Amygdala (tissue), 56 donors: ENCODE measurements around the gene LZTS3.
"Not testable (repeated sequence)": the region's sequence is repeated elsewhere in the genome, so short reads cannot be mapped to it uniquely, and the experiment has no call there.

Experiments
- DNase-seq, 56 donors: peaks; one replicate each; lab custom pipeline; 2025; lab: John Stamatoyannopoulos, UW

The LZTS3 gene

GRCh38 chr20:3168829-3169590 lies 4.3 kb downstream of the LZTS3 start:
- DNase-seq: no peak

- DNase-seq: no peak
Measured at GRCh38 chr20:3168079-3168828, 5.1 kb downstream of the LZTS3 start.

DNA sequence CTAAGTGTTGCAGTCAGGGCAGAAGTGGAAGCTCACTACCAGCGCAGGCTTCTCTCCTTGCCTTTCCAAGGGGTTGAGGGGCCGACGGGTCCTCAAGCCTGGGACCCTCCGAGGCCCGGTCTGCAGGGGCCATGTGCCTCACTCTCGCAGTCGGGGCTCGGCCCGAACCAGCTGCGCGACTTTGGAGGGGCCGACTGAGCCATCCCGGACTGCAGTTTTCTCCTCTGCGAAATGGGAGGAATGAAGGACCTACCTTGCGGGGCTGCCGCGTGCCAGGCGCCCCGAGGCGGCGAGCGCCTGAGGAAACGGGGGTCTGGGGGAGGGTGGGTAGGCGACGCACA lies 5.6 kb downstream of the LZTS3 start:
- no peak for DNase-seq

DNA sequence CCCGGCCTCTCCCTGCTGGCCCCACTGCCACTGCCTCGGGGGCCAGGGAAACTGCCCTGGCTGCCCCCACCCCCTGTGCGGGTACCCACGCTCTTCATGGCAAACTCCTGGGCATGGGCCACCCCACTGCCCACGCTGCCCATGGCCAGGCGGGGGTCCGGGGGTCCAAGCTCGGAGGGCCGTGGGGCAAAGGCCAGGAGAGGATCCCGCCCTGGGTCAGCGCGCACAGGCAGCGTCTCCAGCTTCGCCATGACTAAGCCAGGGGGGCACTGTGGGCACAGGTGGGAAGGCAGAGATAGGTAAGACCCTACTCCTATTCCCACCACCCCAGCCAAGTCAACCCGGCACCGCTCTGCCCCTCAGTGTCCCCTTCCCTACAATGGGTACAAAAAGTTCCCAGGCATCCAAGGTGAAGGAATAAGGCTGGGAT lies 6.4 kb downstream of the LZTS3 start:
- DNase-seq: no peak

GRCh38 chr20:3166338-3166912 lies 6.9 kb downstream of the LZTS3 start:
- DNase-seq: no peak

GRCh38 chr20:3165473-3166337 lies 7.6 kb downstream of the LZTS3 start:
- DNase-seq: peak in 5 of 56 donors; percentile 20 to 46 (median 30)

DNA sequence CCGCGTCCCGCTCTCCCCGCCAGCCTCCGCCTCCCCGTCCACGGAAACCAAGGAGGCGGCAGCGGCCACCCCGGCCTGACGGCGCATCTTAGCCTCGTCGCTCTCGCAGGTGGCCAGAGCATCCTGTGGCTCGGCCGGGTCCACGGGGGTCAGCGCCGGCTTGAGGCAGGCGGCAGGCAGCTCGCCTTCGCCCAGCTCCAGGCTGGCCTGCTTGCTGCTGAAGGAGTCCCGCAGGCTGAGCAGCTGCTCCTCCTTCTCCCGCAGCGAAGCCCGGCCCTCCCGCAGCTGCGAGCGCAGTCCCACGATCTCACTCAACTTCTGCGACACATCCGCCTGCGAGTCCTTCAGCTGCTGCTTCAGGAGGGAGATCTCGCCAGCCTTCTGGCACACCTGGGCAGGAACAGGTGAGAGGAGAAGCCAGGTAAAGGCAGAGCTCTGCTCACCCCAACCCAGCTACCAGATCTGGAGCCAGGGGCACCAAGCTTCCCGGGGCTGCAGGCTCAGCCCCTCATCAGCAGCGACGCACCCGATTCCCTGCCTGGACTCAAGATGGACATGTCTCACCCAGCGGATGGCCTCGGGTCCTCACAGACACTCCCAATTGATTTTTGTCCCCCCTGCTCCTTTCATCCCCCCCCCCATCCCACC lies 8.5 kb downstream of the LZTS3 start:
- no peak for DNase-seq

DNA sequence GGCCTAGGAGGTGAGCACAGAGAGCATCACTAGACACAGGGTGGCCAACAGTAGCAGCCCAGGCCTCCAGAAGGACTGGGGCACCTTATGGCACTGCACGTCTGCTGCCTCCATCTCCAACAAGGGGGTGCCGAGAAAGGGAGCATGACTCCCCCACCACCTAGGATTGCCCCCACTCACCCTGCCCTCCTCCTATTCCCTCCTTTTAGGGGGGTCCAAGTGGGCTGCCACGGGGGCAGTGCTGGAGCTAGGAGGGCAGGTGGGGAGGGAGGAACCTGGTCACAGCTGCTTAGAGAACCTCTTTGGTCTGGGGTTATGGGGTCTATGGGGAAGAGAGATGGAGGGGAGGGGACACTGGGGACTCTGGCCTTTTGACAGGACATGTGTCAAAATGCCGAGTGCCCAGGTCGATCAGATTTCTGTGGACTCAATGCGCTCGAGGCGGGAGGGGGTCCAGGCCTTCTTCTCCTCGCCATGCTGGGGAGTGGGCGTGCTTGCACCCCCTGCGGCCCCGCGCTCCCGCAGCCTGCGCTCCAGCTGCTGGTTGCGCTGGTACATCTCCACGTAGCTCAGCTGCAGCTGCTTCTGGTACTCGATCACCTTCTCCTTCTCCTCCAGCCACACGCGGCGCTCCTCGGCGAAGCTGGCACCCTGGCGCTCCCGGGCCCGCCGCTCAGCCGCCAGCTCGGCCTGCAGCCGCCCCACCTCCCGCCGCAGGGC lies 9.1 kb downstream of the LZTS3 start:
- no peak for DNase-seq

DNA sequence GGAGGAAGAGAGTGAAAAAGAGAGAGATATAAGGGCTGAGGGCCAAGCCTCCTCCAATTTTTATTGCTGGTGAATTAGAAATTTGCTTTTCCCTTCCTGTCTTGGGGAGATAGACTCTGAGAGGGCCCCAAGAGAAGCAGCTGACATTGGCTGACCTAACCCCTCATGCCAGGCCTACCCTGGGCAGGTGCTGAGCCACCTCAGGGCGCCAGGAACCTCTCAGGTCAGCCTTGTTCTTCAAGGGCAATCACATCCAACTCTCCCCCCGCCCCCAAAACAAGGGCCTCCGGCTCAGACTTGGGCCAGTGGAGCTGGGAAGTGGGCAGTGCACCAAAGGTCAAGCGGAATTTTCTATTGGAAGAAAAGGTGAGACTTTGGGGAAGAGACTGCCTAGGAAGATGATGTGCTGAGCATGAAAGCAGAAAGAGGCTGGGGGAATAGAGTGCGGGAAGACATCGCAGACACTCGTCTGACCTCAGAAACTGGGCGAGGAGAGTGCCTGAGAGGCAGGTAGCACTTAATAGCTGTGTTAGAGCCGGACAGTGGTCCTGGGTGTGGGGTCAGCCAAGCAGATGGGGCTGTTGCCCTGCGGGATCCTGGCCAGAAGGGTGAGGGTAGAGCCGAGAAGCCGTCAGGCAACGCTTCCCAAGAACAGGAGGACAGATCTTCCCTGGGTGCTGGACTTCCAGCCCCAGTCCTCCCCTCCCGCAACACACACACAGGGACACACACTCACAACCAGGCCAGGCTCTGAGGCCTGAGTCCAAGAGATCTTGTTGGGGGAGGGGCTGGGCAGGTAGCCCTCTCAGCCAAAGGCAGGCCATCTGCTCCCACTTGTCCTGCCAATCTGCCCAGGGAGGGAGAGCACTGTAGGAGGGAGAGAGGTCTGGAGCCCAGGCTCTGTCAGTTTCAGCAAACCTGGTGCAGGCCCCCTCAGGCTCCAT lies 10.0 kb downstream of the LZTS3 start:
- peak in 1 of 56 donors; percentile 21 for DNase-seq

DNA sequence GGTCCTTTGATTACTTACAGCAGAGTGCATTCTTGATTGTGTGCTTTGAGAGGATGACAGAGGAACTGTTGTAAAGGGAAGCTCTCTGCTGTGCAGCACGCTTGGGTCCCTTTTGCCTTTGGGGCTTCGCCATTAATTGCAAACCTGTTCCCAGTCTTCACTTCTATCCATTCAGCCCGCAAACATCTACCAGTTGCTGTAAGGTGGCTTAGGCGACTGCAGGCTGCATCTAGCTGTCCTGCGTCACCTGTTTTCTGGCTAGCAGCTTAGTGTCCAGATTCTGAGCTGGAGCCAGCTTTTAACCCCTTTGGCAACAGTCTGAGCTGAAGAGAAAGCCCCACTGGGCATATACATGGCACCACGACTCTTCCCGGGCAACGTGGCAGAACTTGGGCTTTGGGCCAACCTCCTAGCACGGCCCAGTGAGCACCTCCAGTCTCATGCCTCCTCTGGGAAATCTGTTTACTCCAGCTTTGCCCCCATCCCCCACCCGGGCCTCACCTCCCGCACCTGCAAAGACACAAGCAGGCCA lies 11.2 kb downstream of the LZTS3 start:
- peak in 5 of 56 donors; percentile 14 to 42 (median 15) for DNase-seq

GRCh38 chr20:3161316-3162079 lies 11.9 kb downstream of the LZTS3 start:
- DNase-seq: no peak

DNA sequence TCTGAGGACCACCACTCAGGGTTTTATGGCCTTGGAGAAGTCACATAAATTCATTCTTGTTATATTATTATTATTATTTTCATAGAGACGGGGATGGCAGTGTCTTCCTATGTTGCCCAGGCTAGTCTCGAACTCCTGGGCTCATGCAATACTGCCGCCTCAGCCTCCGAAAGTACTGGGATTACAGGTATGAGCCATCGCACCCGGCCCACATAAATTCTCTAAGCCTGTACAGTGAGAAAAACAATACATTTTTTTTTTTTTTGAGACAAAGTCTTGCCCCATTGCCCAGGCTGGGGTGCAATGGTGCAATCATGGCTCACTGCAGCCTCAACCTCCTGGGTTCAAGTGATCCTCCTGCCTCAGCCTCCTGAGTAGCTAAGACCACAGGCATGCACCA lies 12.9 kb downstream of the LZTS3 start:
- no peak for DNase-seq

DNA sequence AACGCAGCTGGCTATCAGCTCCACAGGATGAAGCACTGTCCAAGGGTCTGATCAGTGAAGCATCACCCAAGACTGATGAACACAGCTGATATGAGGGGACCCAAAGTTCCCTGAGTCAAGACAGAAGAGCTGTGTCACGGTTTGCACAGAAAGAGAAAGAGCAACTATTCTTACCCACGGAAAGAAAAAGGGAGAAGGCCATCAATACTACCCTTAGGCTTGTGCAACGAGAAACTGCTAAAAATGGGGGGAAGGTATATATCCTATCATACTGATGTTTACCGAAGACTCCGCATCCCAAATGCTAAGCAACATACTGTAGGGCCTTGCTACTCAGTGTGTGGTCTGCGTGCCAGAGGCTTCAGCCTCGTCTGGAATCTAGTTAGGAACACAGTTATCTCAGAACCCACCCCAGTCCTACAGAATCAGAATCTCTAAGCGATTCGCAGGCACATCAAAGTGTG lies 14.3 kb downstream of the LZTS3 start:
- DNase-seq: no peak

DNA sequence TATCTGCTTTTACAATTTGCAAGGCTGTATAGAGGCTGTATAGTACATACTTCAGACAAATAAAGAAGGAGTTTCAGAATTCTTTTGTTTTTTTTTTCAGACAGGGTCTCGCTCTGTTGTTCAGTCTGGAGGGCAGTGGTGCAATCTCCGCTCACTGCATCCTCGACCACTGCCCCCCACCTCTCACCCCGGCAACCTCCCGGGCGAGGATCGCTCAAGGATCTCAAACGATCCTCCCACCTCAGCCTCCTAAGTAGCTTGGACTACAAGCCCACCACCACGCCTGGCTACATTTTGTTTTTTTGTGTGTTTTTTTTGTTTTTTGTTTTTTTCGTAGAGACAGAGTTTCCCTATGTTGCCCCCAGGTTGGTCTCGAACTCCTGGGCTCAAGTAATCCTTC lies 15.5 kb downstream of the LZTS3 start:
- no peak for DNase-seq

DNA sequence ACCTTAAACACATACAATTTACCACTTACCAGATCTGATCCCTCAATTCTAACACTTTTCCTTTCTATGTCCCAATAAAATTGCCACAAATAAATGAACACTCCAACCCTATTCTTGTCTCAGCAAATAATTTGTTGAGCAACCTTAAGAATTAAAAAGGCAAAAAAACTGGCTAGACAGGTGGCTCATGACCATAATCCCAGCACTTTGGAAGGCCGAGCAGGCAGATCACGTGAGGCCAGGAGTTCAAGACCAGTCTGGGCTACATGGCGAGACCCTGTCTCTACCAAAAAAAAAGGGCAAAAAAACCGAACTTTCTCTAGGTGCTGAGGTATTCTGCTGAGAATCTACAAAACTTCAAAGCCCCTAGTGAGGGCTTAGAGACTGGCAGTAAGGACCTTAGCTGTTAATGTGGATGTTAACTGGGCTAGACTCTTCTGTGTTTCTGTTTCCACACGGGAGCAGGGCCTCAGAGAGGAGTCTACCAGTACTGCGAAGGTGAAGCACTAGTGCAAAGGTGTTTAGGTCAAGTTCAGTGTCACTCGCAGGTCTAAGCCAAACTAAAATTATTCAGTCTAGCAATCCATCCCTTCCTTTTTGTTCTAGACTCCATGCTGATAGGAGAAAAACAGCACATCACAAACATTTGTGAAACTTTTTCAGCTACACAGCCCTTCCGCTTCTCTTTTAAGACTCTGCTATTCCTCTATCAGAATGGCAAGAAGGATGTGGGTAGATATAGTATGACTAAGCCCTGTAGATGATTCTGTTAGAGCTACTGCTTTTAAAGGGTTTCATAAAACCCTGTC lies 16.3 kb downstream of the LZTS3 start:
- no peak for DNase-seq

DNA sequence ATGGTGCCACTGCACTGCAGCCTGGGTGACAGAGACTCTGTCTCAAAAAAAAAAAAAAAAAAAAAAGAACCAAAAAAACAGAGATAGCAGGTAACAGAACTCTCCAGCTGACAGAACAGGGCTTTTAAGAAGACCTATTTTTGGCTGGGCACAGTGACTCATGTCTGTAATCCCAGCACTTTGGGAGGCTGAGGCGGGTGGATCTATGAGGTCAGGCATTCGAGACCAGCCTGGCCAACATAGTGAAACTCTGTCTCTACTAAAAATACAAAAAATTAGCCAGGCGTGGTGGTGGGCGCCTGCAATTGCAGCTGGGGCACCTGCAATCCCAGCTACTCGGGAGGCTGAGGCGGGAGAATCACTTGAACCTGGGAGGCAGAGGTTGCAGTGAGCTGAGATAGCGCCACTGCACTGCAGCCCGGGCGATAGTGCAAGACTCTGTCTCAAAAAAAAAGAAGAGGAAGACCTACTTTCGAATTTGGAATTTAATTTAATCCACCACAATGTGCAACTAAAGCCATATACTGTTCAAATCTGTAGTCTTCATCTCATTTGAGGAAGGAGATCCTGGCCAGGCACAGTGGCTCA lies 21.2 kb downstream of the LZTS3 start:
- not testable (repeated sequence) for DNase-seq
